ENCODE data around the gene GNB1. TPM values are rescaled to one million over a fixed set of nuclear protein-coding genes. Genes with fewer than 3 reads are reported as not detected.
A peak's percentile ranks its signal among the peaks of the same experiment; 100 is the strongest.

GNB1 gene
- polyA plus RNA-seq, 3 donors: 41.9 to 357 (median 111) TPM

GRCh38 chr1:1768249-1768992 lies 122.5 kb downstream of the GNB1 start:
- Histone ChIP-seq H3K27ac (ENCODE audit: low read depth in 1 of 2, low read length in 2 of 2) (peak overlapping the region in 1 of 2 donors; percentile 55), H3K4me2 (replicated peaks; ENCODE audit: extremely low read depth, low read length, poor library complexity, severe bottlenecking) (no peak overlapping the region), H3K27me3 (ENCODE audit: control insufficient read depth in 2 of 2, insufficient read depth in 2 of 2, low read length in 2 of 2) (no peaks in the 10 kb centered on the region), H3K36me3 (replicated peaks in 1 of 2; ENCODE audit: control insufficient read depth in 1 of 2, insufficient read depth in 2 of 2, low read length in 2 of 2) (peaks cover 58 to 86% of the 10 kb centered on the region in 2 donors), H3K9ac (ENCODE audit: insufficient read depth, low read length, poor library complexity, severe bottlenecking) (no peak overlapping the region), H3K79me2 (ENCODE audit: insufficient read depth, low read length) (peaks cover 100% of the 10 kb centered on the region), H3K9me3 (replicated peaks in 1 of 2; ENCODE audit: control insufficient read depth in 1 of 2, insufficient read depth in 1 of 2, low read length in 2 of 2) (peaks cover 0 to 3% of the 10 kb centered on the region in 2 donors), H2AFZ (ENCODE audit: insufficient read depth, low read depth, low read length, poor library complexity, severe bottlenecking) (no peak overlapping the region), H4K20me1 (ENCODE audit: insufficient read depth, low read length) (peaks cover 100% of the 10 kb centered on the region), H3K4me1 (ENCODE audit: control insufficient read depth in 1 of 2, insufficient read depth in 2 of 2, low read length in 2 of 2) (peaks cover 37 to 52% of the 10 kb centered on the region in 2 donors), H3K4me3 (replicated peaks in 1 of 3; ENCODE audit: low read depth in 2 of 3, low read length in 3 of 3) (no peak overlapping the region)
- DNase-seq: no peak
- Mint-ChIP-seq H3K4me1 (peaks cover 53% of the 10 kb centered on the region), H3K4me3 (no peak overlapping the region), H3K27me3 (ENCODE audit: low read depth in 3 of 3) (no peaks in the 10 kb centered on the region), H3K9me3 (peaks cover 0 to 8% (median 0%) of the 10 kb centered on the region in 7 donors), H3K27ac (peak overlapping the region; percentile 24 to 78 (median 65)), H3K36me3 (peaks cover 63 to 87% of the 10 kb centered on the region in 2 donors)
- 100% methylated on average over 1 of the region's 7 CpGs for WGBS (ENCODE audit: insufficient coverage)
- TF ChIP-seq CTCF (IDR thresholded peaks at IDR 0.05): no peak
- intact Hi-C loops (cut with micrococcal nuclease): no loop called here

DNA sequence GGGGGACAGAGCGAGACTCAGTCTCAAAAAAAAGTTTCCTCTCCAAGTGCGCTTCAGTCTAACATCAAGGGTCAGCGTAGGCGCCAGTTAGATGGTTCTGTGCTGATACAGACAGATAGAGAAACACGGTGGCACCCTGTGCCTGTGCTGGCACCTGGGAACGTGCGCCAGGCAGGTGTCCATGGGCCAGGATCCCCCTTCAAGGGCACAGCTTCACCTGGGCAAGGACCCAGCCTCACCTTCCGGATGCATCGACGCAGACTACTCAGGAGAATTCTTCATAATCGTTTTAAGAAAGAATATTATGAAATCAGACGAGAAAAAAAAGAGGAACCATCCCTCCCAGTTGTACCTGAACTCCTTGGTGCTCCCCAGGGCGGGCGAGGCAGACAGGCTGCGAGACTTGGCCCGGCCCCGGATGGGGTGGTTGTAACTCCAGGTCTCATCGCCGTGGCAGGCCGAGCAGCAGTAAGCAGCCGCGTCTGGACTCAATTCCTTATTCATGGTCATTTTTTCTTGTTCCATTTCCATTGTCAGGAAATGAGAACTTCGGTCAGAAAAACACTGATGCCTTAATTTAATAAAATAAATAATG lies 125.9 kb downstream of the GNB1 start:
- peak in 2 of 3 donors; percentile 52 to 56 for DNase-seq
- H3K4me3 Mint-ChIP-seq: peak overlapping the region in 1 of 2 donors; percentile 30
- H3K27me3 ChIP-seq (ENCODE audit: control insufficient read depth in 2 of 2, insufficient read depth in 2 of 2, low read length in 2 of 2): no peaks in the 10 kb centered on the region
- peaks cover 0 to 2% (median 0%) of the 10 kb centered on the region in 3 donors for H3K27me3 Mint-ChIP-seq (ENCODE audit: low read depth in 3 of 3)
- no peak overlapping the region for H3K9ac ChIP-seq (ENCODE audit: insufficient read depth, low read length, poor library complexity, severe bottlenecking)
- H2AFZ ChIP-seq (ENCODE audit: insufficient read depth, low read depth, low read length, poor library complexity, severe bottlenecking): no peak overlapping the region
- H3K4me2 ChIP-seq (replicated peaks; ENCODE audit: extremely low read depth, low read length, poor library complexity, severe bottlenecking): peak overlapping the region; percentile 4
- no peaks in the 10 kb centered on the region for H3K9me3 ChIP-seq (replicated peaks in 1 of 2; ENCODE audit: control insufficient read depth in 1 of 2, insufficient read depth in 1 of 2, low read length in 2 of 2)
- H3K36me3 ChIP-seq (replicated peaks in 1 of 2; ENCODE audit: control insufficient read depth in 1 of 2, insufficient read depth in 2 of 2, low read length in 2 of 2): peaks cover 77 to 92% of the 10 kb centered on the region in 2 donors
- H4K20me1 ChIP-seq (ENCODE audit: insufficient read depth, low read length): peaks cover 100% of the 10 kb centered on the region
- peaks cover 0 to under 1% (median 0%) of the 10 kb centered on the region in 7 donors for H3K9me3 Mint-ChIP-seq
- intact Hi-C loops (cut with micrococcal nuclease): loop anchor here (2.0 to 5.0 kb wide), 3 partner anchors 14 to 142 kb away; partner anchors contain the start of gene NADK (in 1 of the 2)
- TF ChIP-seq CTCF (IDR thresholded peaks at IDR 0.05): no peak
- H3K79me2 ChIP-seq (ENCODE audit: insufficient read depth, low read length): peaks cover 100% of the 10 kb centered on the region
- H3K36me3 Mint-ChIP-seq: peaks cover 68 to 96% of the 10 kb centered on the region in 2 donors
- peak overlapping the region; percentile 82 to 95 (median 87) for H3K27ac Mint-ChIP-seq
- H3K4me3 ChIP-seq (replicated peaks in 1 of 3; ENCODE audit: low read depth in 2 of 3, low read length in 3 of 3): no peak overlapping the region
- peaks cover 44% of the 10 kb centered on the region for H3K4me1 Mint-ChIP-seq
- H3K4me1 ChIP-seq (ENCODE audit: control insufficient read depth in 1 of 2, insufficient read depth in 2 of 2, low read length in 2 of 2): peaks cover 37 to 52% of the 10 kb centered on the region in 2 donors
- peak overlapping the region; percentile 51 to 75 for H3K27ac ChIP-seq (ENCODE audit: low read depth in 1 of 2, low read length in 2 of 2)
- 39% methylated on average over 15 of the region's 23 CpGs for WGBS (ENCODE audit: insufficient coverage)
